ENCODE results near the gene VPS72. TPM values are rescaled to one million over a fixed set of nuclear protein-coding genes. Genes with fewer than 3 reads are reported as not detected.

The VPS72 gene
- total and polyA plus RNA-seq, 2 of the 13 experiments (the other 11 are each of a cell fraction or from before 2014, with no cell fraction given), result 33.7 to 34.5 TPM

- TF ChIP-seq ZFP82 (CRISPR knock-in tag; IDR thresholded peaks at IDR 0.05; ENCODE audit: borderline replicate concordance), result no peak
- no peak for TF ChIP-seq ZNF496 (CRISPR knock-in tag; IDR thresholded peaks at IDR 0.05; ENCODE audit: insufficient replicate concordance)
- peak; percentile 49 for TF ChIP-seq RBM39 (IDR thresholded peaks at IDR 0.05; ENCODE audit: low read depth, low read length, poor library complexity, severe bottlenecking)
- TF ChIP-seq ZNF775 (CRISPR knock-in tag; IDR thresholded peaks at IDR 0.05; ENCODE audit: borderline replicate concordance), result no peak
- peak; percentile 86 for TF ChIP-seq POLR2AphosphoS5 (IDR thresholded peaks at IDR 0.05; ENCODE audit: low read depth, low read length)
- TF ChIP-seq SRSF1 (optimal IDR thresholded peaks at IDR 0.05; ENCODE audit: low read depth, low read length), result no peak
- peak; percentile 86 for TF ChIP-seq ZNF589 (CRISPR knock-in tag; conservative IDR thresholded peaks at IDR 0.05)
- no peak; the same call in 1 of the 2 replicates for TF ChIP-seq FOXP4 (CRISPR knock-in tag; IDR thresholded peaks at IDR 0.05)
- no peak for TF ChIP-seq TEAD2 (CRISPR knock-in tag; IDR thresholded peaks at IDR 0.05)
- no peak for TF ChIP-seq FIP1L1 (IDR thresholded peaks at IDR 0.05; ENCODE audit: borderline replicate concordance, insufficient read depth, low read depth, low read length)
- TF ChIP-seq TOE1 (CRISPR knock-in tag; IDR thresholded peaks at IDR 0.05), result 0 out of 2 replicates have a peak, but pooled peaks have one; percentile 24
- peak; percentile 22; the same call in 1 of the 2 replicates for TF ChIP-seq FOXK1 (CRISPR knock-in tag; IDR thresholded peaks at IDR 0.05; ENCODE audit: borderline replicate concordance, low read depth)
- TF ChIP-seq NR2C2 (CRISPR knock-in tag; IDR thresholded peaks at IDR 0.05; ENCODE audit: borderline replicate concordance), result peak; percentile 80
- TF ChIP-seq HES4 (CRISPR knock-in tag; IDR thresholded peaks at IDR 0.05; ENCODE audit: borderline replicate concordance), result 0 out of 2 replicates have a peak, but pooled peaks have one; percentile 46
- TF ChIP-seq ARNTL (CRISPR knock-in tag; IDR thresholded peaks at IDR 0.05), result 0 out of 2 replicates have a peak, but pooled peaks have one; percentile 17
- TF ChIP-seq CBFB (CRISPR knock-in tag; IDR thresholded peaks at IDR 0.05), result no peak
- TF ChIP-seq MXD1 (CRISPR knock-in tag; IDR thresholded peaks at IDR 0.05), result no peak
- TF ChIP-seq HINFP (CRISPR knock-in tag; IDR thresholded peaks at IDR 0.05; ENCODE audit: low read depth), result peak; percentile 11; the same call in 1 of the 2 replicates
- TF ChIP-seq ZNF556 (CRISPR knock-in tag; IDR thresholded peaks at IDR 0.05; ENCODE audit: borderline replicate concordance), result no peak
- TF ChIP-seq TGIF2 (CRISPR knock-in tag; IDR thresholded peaks at IDR 0.05), result peak; percentile 15; the same call in 1 of the 2 replicates
- TF ChIP-seq HBP1 (CRISPR knock-in tag; IDR thresholded peaks at IDR 0.05; ENCODE audit: low read depth), result 0 out of 2 replicates have a peak, but pooled peaks have one; percentile 21
Observed at GRCh38 chr1:151198254-151199127, 8.5 kb upstream of the VPS72 start, which contains the start of gene PIP5K1A (continued).

Data from HepG2 (cell line).